B cell (primary cell): ENCODE data around the gene AFF2. TPM values are rescaled to one million over a fixed set of nuclear protein-coding genes. Genes with fewer than 3 reads are reported as not detected.

Source experiments
- ATAC-seq: fragments of 200-7000 bp; cut with Tn5 transposase; one replicate; pipeline ENCODE4 v1.10.0; 2021; ENCODE audit warnings: low read depth, mild to moderate bottlenecking, moderate number of reproducible peaks, moderate library complexity
- CTCF ChIA-PET: fragments of 350-600 bp; sonication (Branson Sonifier 250); formaldehyde crosslinking; loops from one replicate; lab custom pipeline; 2021; ENCODE audit warnings: antibody characterized with exemption, inconsistent platforms; lab: Charles Lee
- POLR2A ChIA-PET: fragments of 350-600 bp; sonication (Branson Sonifier 250); formaldehyde crosslinking; loops from one replicate; lab custom pipeline; 2021; ENCODE audit warnings: antibody characterized with exemption; lab: Charles Lee
- DNase-seq: peaks from one replicate; pipeline ENCODE4 v3.0.0; 2013
- H2AFZ ChIP-seq: 2 replicates; pipeline ENCODE4 v1.6.1; 2012; ENCODE audit warnings: mild to moderate bottlenecking, low read depth, low read length; ENCODE audit not compliant: insufficient read depth, poor library complexity, severe bottlenecking
- H3K27ac ChIP-seq, 2 donors: 1 replicate in 1 of 2; 2 replicates in 1 of 2; pipeline ENCODE4 v1.5.1; 2012 to 2013; ENCODE audit warnings: low read length in 2 of 2, mild to moderate bottlenecking in 2 of 2, moderate library complexity in 1 of 2
- H3K27me3 ChIP-seq, 4 experiments: fragments of 200-600 bp in 1 of 4; sonication (generic) in 1 of 4; replicated peaks in 1 of 4; 1 replicate in 2 of 4; 2 replicates in 2 of 4; pipeline versions ENCODE4 v1.6.1 to v1.7.0; 2013 to 2016; ENCODE audit warnings: low read length in 3 of 4, mild to moderate bottlenecking in 2 of 4, mixed read lengths in 1 of 4, moderate library complexity in 1 of 4; ENCODE audit not compliant: insufficient read depth in 4 of 4, control insufficient read depth in 3 of 4; ENCODE audit errors: control extremely low read depth in 1 of 4
- H3K36me3 ChIP-seq, 2 experiments: replicated peaks in 1 of 2; 1 replicate in 1 of 2; 2 replicates in 1 of 2; pipeline versions ENCODE4 v1.6.1 to v1.7.1; 2013; ENCODE audit warnings: low read length in 1 of 2; ENCODE audit not compliant: insufficient read depth in 2 of 2, control insufficient read depth in 1 of 2; ENCODE audit errors: control extremely low read depth in 1 of 2, extremely low read depth in 1 of 2
- H3K4me1 ChIP-seq, 2 donors: fragments of 200-600 bp in 1 of 2; sonication (generic) in 1 of 2; 1 replicate in 1 of 2; 2 replicates in 1 of 2; pipeline versions ENCODE4 v1.5.1 to v1.6.1; 2013 to 2017; ENCODE audit warnings: low read length in 2 of 2; ENCODE audit not compliant: control insufficient read depth in 2 of 2, insufficient read depth in 2 of 2
- H3K4me2 ChIP-seq: replicated peaks from 2 replicates; pipeline ENCODE3; 2012; ENCODE audit warnings: mild to moderate bottlenecking, low read depth, low read length; ENCODE audit not compliant: poor library complexity, severe bottlenecking
- H3K4me3 ChIP-seq, 5 experiments: fragments of 200-600 bp in 1 of 5; sonication (generic) in 1 of 5; 1 replicate in 3 of 5; 2 replicates in 2 of 5; pipeline versions ENCODE4 v1.5.1 to v1.7.0; 2011 to 2016; ENCODE audit warnings: low read length in 4 of 5, mild to moderate bottlenecking in 4 of 5, low read depth in 2 of 5, control low read depth in 1 of 5, moderate library complexity in 1 of 5; ENCODE audit not compliant: insufficient read depth in 1 of 5; ENCODE audit errors: control extremely low read depth in 1 of 5, extremely low read depth in 1 of 5
- H3K79me2 ChIP-seq: fragments of 200-600 bp; sonication (generic); one replicate; pipeline ENCODE4 v1.6.0; 2016; ENCODE audit warnings: low read length; ENCODE audit not compliant: control insufficient read depth, insufficient read depth
- H3K9ac ChIP-seq: fragments of 200-600 bp; sonication (generic); 2 replicates; pipeline ENCODE4 v1.6.1; 2017; ENCODE audit warnings: mild to moderate bottlenecking, low read length, moderate library complexity
- H3K9me3 ChIP-seq, 3 donors: one replicate each; pipeline versions ENCODE4 v1.6.1 to v1.7.1; 2013; ENCODE audit warnings: low read length in 2 of 3; ENCODE audit not compliant: control insufficient read depth in 2 of 3, insufficient read depth in 1 of 3; ENCODE audit errors: control extremely low read depth in 1 of 3
- H4K20me1 ChIP-seq: 2 replicates; pipeline ENCODE4 v1.6.0; 2012; ENCODE audit warnings: mild to moderate bottlenecking, low read length; ENCODE audit not compliant: insufficient read depth, control insufficient read depth, poor library complexity, severe bottlenecking
- H3K27ac Mint-ChIP-seq: one replicate; pipeline ENCODE4 v1.8.0; 2021; ENCODE audit warnings: mixed read lengths
- H3K27me3 Mint-ChIP-seq: one replicate; pipeline ENCODE4 v1.8.0; 2021; ENCODE audit warnings: mixed read lengths
- H3K4me1 Mint-ChIP-seq: one replicate; pipeline ENCODE4 v1.8.0; 2021; ENCODE audit warnings: mixed read lengths
- H3K4me3 Mint-ChIP-seq: one replicate; pipeline ENCODE4 v1.8.0; 2021; ENCODE audit warnings: mixed read lengths
- H3K9me3 Mint-ChIP-seq: one replicate; pipeline ENCODE4 v1.8.0; 2022; ENCODE audit warnings: mixed read lengths; ENCODE audit not compliant: insufficient read depth
- EZH2 ChIP-seq: IDR thresholded peaks from 2 replicates; pipeline ENCODE4 v1.6.1; 2012; ENCODE audit warnings: borderline replicate concordance, low read depth, mild to moderate bottlenecking, moderate library complexity, low read length; ENCODE audit not compliant: insufficient read depth, poor library complexity, severe bottlenecking
- WGBS: methylation state at CpG from one replicate; pipeline ENCODE4 v1.1.5; 2013; ENCODE audit warnings: missing lambda C conversion rate; ENCODE audit not compliant: insufficient coverage; 5-methylcytosine and 5-hydroxymethylcytosine counted together
- intact Hi-C: fragments of 100-400 bp; cut with micrococcal nuclease; formaldehyde crosslinking; loops from one replicate; pipeline ENCODE4 v1.10.0; 2022
- polyA plus RNA-seq: library from polyadenylated mRNA; depleted of rRNA; stranded (reverse); fragments of >200 nt; gene quantifications from 2 replicates; pipeline ENCODE4 v1.2.3, GENCODE V29; 2012
- total RNA-seq, 2 donors: library from RNA; stranded (reverse); fragments of 120-200 nt in 1 of 2; gene quantifications; 1 replicate in 1 of 2; 2 replicates in 1 of 2; pipeline versions ENCODE4 v1.2.3 to v1.2.4, GENCODE V29; 2013 to 2022
- TF ChIP-seq, protein P1 (sequence below): fragments of 200-600 bp; IDR thresholded peaks from one replicate; pipeline ENCODE4 v1.8.0; 2022; ENCODE audit warnings: antibody characterized with exemption, mild to moderate bottlenecking

Gene AFF2
- total and polyA plus RNA-seq, 2 donors (not counting 1 experiment from before 2014, with no cell fraction given): 0.06 to 12.0 TPM

DNA sequence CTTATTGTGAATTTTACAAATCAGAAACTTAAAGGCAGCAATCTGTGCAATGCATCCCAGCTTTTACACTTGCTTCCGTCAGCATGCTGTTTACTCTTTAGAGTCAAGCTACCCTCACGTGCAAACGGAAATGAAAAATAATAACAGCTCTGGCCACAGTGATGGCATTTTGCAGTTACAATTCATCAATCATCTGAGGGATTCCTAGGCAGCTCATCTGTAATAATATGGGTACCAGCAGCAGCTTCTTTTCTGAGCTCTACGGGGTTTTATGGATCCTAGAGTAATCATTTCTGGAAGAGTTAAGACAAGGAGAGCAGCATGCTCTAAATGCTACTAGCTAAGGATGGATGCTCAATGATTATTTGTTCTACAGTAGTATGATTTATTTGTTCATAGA, 313.6 kb downstream of the AFF2 start:
- TF ChIP-seq, protein P1, sequence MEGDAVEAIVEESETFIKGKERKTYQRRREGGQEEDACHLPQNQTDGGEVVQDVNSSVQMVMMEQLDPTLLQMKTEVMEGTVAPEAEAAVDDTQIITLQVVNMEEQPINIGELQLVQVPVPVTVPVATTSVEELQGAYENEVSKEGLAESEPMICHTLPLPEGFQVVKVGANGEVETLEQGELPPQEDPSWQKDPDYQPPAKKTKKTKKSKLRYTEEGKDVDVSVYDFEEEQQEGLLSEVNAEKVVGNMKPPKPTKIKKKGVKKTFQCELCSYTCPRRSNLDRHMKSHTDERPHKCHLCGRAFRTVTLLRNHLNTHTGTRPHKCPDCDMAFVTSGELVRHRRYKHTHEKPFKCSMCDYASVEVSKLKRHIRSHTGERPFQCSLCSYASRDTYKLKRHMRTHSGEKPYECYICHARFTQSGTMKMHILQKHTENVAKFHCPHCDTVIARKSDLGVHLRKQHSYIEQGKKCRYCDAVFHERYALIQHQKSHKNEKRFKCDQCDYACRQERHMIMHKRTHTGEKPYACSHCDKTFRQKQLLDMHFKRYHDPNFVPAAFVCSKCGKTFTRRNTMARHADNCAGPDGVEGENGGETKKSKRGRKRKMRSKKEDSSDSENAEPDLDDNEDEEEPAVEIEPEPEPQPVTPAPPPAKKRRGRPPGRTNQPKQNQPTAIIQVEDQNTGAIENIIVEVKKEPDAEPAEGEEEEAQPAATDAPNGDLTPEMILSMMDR: no peak
- no peak for TF ChIP-seq EZH2
- POLR2A ChIA-PET: no interaction called here
- DNase-seq (no peak), ATAC-seq (no peak)
- H3K4me2 ChIP-seq: no peak overlapping the region
- H3K4me3 Mint-ChIP-seq: no peak overlapping the region
- H3K27ac Mint-ChIP-seq: no peak overlapping the region
- H3K27ac ChIP-seq: no peak overlapping the region
- 100% methylated on average over 3 of the region's 4 CpGs for WGBS
- H3K9ac ChIP-seq: no peak overlapping the region
- H3K4me1 ChIP-seq: no peaks in the 10 kb centered on the region
- H3K9me3 Mint-ChIP-seq: no peaks in the 10 kb centered on the region
- intact Hi-C loops: no loop called here
- no peak overlapping the region for H3K4me3 ChIP-seq
- CTCF ChIA-PET: no interaction called here
- no peaks in the 10 kb centered on the region for H3K79me2 ChIP-seq
- H3K27me3 Mint-ChIP-seq: no peaks in the 10 kb centered on the region
- H4K20me1 ChIP-seq: no peaks in the 10 kb centered on the region
- no peaks in the 10 kb centered on the region for H3K9me3 ChIP-seq
- no peak overlapping the region for H2AFZ ChIP-seq
- H3K36me3 ChIP-seq: no peaks in the 10 kb centered on the region
- no peaks in the 10 kb centered on the region for H3K4me1 Mint-ChIP-seq
- no peaks in the 10 kb centered on the region for H3K27me3 ChIP-seq

DNA sequence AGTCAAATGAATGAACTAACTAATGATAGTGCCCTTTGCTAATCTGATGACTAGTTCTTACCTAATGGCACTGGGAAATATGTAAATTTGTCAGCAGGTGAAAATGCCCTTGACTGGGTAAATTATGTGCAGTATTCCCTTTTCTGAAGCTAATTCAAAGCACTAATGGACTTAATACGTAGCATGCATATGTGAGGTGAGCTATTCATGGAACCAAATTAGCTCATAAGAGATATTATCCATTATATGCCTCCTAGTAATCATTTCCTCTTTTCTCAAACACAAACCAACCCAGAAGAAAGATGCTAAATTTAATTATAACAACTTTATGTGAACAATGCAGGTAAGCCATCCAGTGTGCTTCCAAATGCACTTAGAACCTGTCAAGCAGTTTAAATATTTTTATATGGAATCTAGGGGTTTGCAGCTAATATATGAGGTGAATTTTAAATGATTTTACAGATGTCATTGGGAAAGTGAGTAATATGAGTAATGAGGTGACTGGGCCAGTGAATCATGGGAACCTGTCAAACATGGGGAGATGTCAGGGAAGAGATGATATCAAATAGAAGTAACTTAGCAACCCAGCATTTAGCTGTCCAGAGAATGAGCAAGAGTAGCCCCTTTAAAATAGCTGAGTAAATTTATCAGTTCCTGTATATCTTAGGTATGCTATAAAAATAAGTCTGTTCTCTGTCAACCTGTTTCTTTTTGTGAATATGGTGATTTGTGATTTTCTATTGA, 315.0 kb downstream of the AFF2 start:
- no peaks in the 10 kb centered on the region for H3K27me3 Mint-ChIP-seq
- TF ChIP-seq, protein P1: no peak
- TF ChIP-seq EZH2: no peak
- H3K9me3 ChIP-seq: no peaks in the 10 kb centered on the region
- H3K9me3 Mint-ChIP-seq: no peaks in the 10 kb centered on the region
- no peaks in the 10 kb centered on the region for H4K20me1 ChIP-seq
- no peaks in the 10 kb centered on the region for H3K4me1 Mint-ChIP-seq
- ATAC-seq (no peak), DNase-seq (no peak)
- no peaks in the 10 kb centered on the region for H3K79me2 ChIP-seq
- H2AFZ ChIP-seq: no peak overlapping the region
- no peak overlapping the region for H3K9ac ChIP-seq
- H3K4me2 ChIP-seq: no peak overlapping the region
- no peak overlapping the region for H3K4me3 Mint-ChIP-seq
- no peak overlapping the region for H3K27ac Mint-ChIP-seq
- no peaks in the 10 kb centered on the region for H3K4me1 ChIP-seq
- H3K4me3 ChIP-seq: no peak overlapping the region
- no peaks in the 10 kb centered on the region for H3K27me3 ChIP-seq
- WGBS: no CpG with 5 or more reads among the region's 1 CpG
- CTCF ChIA-PET: no interaction called here
- H3K27ac ChIP-seq: no peak overlapping the region
- H3K36me3 ChIP-seq: no peaks in the 10 kb centered on the region
- intact Hi-C loops: no loop called here
- POLR2A ChIA-PET: no interaction called here
